ENCODE measurements around the gene AOC2.
"Not testable (repeated sequence)": the region's sequence is repeated elsewhere in the genome, so short reads cannot be mapped to it uniquely, and the experiment has no call there.

AOC2 gene

DNA sequence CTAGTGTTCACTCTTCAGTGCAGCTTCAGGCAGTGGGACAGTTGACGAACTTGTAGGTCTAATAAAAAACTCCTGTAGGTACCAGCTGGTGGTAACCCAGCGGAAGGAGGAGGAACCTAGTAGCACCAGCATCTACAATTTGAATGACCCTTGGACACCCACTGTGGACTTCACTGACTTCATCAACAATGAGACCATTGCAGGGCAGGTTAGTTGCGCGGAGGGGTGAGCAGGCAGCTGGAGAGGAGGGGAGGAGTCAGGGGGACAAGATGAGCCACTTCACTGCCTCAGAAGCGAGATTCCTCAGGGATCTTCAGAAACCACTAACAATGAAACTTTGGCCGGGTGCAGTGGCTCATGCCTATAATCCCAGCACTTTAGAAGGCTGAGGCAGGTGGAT is 28.9 kb downstream of the AOC2 start:
- DNase-seq = no peak
- in situ Hi-C loops (cut with HindIII; ENCODE audit: low pct_ligation_motif_present, low pct_unique_long_range_greater_than_20kb, low sequenced_read_pairs) = no loop called here

DNA sequence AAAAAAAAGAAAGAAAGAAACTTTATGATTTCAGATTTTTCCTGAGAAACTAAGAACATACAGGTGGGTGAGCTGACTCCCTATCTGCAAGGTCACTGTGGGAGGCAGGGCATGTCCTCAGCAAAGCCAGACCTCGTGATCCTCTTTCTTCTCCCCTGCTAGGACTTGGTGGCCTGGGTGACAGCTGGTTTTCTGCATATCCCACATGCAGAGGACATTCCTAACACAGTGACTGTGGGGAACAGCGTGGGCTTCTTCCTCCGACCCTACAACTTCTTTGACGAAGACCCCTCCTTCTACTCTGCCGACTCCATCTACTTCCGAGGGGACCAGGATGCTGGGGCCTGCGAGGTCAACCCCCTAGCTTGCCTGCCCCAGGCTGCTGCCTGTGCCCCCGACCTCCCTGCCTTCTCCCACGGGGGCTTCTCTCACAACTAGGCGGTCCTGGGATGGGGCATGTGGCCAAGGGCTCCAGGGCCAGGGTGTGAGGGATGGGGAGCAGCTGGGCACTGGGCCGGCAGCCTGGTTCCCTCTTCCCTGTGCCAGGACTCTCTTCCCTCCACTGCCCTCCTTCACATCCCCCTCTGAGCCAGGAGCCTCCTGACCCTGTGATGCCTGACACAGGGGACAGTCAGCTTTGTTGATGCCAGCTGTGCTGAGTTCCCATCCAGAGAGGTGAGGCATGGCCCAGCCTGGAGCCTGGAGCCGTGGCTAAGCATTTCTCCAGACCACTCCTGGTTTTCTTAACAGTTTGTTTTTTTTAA is 29.7 kb downstream of the AOC2 start:
- DNase-seq; in situ Hi-C loops (cut with HindIII; ENCODE audit: low pct_ligation_motif_present, low pct_unique_long_range_greater_than_20kb, low sequenced_read_pairs): not testable (repeated sequence)

DNA sequence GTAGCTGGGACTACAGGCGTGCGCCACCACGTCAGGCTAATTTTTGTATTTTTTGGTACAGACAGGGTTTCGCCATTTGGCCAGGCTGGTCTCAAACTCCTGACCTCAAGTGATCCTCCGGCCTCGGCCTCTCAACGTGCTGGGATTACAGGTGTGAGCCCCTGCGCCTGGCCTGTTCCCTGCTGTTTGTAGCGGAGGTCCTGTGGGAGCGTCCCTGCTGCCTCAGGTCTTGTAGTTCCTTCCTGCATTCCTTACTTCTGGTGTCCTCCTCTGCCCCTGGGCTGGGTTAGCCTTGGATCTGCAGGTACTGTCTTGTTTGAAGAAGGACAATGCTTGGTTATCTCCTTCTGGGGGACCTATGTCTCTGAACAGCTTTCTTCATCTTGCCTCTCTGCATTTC is 32.7 kb downstream of the AOC2 start:
- in situ Hi-C loops (cut with HindIII; ENCODE audit: low pct_ligation_motif_present, low pct_unique_long_range_greater_than_20kb, low sequenced_read_pairs) = no loop called here
- no peak for DNase-seq

DNA sequence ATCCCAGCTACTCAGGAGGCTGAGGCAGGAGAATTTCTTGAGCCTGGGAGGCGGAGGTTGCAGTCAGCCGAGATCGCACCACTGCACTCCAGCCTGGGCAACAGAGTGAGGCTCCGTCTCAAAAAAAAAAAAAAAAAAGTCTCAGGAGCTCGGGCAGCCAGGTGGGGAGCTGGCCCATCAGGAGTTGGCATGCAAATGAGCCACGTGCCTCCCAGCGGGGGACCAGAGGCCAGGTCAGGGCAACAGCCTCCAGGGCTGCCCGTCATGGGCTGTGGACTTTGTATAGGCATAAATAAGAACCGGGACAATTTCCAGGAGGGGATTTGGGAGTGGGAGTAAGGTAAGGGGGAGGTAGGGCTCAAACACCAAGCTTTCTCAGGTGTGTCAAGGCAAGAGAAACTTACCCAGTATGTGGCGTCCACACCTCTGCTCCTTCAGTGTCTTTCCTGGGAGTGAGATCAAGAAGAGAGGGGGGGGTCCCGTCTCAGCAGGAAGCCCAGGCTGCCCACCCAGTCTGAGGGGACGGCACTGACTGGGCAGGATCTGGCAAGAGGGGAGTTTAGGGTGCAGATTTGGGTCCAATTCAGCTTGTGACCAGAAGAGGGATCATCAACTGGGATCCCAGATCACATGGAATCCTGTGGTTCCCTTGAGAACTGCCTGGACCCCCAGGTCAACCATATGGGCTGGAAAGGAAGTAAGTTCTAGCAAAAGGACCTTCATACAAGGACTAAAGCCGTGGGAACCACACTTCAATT is 33.9 kb downstream of the AOC2 start:
- in situ Hi-C loops (cut with HindIII; ENCODE audit: low pct_ligation_motif_present, low pct_unique_long_range_greater_than_20kb, low sequenced_read_pairs) = no loop called here
- no peak for DNase-seq

DNA sequence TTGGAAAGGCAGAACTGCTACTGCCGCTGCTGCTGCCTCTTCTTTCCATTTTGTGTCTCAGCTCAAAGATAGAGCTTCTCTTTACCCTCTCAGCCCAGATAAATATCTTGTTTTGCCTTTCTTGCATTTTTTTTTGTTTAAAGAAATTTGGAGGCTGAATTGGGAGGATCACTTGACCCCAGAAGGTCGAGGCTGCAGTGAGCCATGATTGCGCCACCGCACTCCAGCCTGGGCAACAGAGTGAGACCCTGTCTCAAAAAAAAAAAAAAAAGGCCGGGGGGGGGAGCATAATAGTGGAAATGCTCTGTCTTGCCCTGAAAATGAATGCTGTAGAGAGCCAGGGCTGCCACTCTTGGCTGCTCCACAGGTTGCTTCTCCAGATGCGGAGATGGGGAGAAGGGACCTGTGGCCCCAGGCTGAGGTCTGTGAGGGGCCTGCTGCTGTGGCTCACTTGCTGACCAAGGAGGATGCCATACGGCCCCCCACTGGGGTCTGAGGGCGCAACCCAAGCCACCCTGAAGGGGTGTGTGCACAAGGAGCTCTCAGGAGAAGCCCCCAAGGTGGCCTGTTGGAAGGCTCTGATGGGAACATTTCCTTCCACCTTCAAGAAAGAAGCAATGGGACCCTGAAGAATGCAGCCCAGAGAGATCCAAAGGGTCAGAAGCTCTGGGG is 34.7 kb downstream of the AOC2 start:
- in situ Hi-C loops (cut with HindIII; ENCODE audit: low pct_ligation_motif_present, low pct_unique_long_range_greater_than_20kb, low sequenced_read_pairs) = no loop called here
- DNase-seq = no peak

DNA sequence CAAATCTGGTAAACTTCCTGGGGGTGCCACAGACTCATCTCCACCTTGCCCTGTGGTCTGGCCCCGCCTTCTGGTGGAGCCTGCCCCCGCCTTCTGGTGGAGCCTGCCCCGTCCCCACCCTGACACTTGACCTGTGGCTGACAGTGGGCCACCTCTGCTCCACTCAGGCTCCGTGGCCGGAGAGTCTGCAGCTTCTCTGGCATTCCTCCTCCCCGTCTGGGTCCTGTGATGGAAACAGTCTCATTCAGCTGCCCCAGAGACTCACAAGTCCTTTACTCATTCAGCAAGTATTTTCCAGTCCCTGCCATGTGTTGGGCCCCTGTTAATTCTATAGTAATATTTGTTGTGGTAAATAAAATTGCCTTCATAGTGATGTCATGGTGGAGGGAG is 35.2 kb downstream of the AOC2 start:
- DNase-seq = no peak
- in situ Hi-C loops (cut with HindIII; ENCODE audit: low pct_ligation_motif_present, low pct_unique_long_range_greater_than_20kb, low sequenced_read_pairs) = no loop called here

DNA sequence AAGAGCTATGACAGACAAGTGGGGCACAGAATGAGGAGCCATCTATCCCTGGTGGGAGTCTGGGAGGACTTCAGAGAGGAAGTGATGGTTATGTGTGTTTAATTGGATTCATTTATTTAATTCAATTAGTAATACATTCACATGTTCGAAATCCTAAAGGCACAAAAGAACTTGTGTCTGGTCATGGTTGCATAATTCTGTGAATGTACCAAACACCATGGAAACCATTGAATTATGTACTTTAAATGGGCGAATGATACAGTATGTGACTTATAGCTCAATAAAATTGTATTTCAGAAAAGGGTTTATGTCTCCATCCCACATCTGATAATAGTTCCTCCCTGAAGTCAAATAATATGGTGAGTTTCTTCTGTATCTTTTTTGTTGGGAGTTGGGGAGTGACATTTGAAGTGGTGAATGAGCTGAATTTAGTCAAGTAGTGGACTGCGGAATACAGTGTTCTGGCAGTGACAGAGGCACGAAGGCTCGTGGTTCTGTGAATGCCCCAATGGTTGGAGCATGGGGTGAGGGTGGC is 36.5 kb downstream of the AOC2 start:
- DNase-seq = no peak
- in situ Hi-C loops (cut with HindIII; ENCODE audit: low pct_ligation_motif_present, low pct_unique_long_range_greater_than_20kb, low sequenced_read_pairs) = no loop called here

DNA sequence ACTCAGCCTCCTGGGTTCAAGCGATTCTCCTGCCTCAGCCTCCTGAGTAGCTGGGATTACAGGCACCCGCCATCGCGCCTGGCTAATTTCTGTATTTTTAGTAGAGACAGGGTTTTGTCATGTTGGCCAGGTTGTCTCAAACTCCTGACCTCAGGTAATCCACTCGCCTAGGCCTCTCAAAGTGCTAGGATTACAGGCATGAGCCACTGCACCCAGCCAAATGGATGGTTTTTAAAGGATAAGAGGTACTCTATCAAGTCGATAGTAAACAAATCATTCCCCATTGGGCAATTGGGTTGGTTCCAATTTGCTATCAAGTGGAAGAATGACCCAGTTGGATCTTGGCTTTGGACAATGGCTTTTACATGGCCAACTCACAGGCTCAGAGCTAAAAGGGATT is 37.3 kb downstream of the AOC2 start:
- DNase-seq; in situ Hi-C loops (cut with HindIII; ENCODE audit: low pct_ligation_motif_present, low pct_unique_long_range_greater_than_20kb, low sequenced_read_pairs): not testable (repeated sequence)

DNA sequence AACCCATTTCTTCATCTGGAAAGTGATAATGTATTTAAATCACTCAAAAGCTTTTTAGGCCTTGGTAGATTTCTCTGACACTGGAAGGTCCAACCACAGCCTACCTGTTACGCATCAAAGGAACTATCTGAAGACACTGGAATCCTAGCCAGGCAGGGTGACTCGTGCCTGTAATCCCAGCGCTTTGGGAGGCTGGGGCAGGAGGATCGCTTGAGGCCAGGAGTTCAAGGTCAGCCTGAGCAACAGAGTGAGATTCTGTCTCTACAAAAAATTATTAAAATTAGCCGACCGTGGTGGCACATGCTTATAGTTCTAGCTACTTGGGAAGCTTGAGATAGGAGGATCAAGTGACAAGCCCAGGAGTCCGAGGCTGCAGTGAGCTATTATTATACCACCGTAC is 37.8 kb downstream of the AOC2 start:
- DNase-seq = no peak
- in situ Hi-C loops (cut with HindIII; ENCODE audit: low pct_ligation_motif_present, low pct_unique_long_range_greater_than_20kb, low sequenced_read_pairs) = no loop called here

DNA sequence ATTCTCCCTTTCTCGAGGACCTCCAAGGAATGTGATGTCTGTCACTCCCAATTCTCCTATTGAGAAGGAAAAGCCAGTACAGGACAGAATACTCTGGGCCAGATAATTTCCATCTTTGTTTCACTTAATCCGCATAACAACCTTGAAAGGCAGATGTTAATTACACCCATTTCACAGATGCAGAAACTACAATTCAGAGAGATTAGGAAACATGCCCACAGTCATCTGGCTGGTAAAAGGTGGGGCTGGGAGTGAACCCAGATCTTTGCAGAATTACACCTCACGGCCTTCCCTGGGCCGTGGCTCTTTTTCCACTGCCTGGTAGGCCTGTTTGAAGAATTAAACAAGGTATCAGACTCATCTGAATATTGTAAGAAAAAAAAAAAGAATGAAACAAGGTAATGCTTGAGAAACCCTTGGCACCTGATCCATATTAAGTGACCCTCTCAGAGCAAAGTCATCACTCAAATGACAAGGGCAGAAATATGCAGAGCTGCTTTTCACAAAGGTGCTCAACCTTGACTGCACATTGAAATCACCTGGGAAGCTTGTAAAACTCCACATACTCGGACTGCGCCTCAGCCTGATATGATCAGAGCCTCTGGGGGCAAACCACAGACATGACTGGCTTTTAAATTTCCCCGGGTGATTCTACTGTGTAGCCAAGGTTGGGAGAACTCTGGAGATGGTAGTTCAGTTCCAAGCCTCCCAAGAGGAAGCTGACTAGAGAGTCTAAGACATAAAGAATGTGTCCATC is 39.6 kb downstream of the AOC2 start:
- in situ Hi-C loops (cut with HindIII; ENCODE audit: low pct_ligation_motif_present, low pct_unique_long_range_greater_than_20kb, low sequenced_read_pairs) = no loop called here
- DNase-seq = no peak

DNA sequence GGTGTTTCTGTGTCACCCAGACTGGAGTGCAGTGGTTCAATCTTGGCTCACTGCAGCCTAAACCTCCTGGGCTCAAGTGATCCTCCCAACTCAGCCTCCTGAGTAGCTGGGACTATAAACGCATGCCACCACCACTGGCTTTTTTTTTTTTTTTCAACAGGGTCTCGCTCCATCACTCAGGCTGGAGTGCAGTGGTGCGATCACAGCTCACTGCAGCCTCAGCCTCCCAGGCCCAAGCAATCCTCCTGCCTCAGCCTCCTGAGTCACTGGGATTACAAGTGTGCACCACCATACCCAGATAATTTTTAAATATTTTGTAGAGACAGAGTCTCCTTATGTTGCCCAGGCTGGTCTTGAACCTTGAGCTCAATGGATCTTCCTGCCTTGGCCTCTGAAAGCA is 41.4 kb downstream of the AOC2 start:
- DNase-seq; in situ Hi-C loops (cut with HindIII; ENCODE audit: low pct_ligation_motif_present, low pct_unique_long_range_greater_than_20kb, low sequenced_read_pairs): not testable (repeated sequence)

DNA sequence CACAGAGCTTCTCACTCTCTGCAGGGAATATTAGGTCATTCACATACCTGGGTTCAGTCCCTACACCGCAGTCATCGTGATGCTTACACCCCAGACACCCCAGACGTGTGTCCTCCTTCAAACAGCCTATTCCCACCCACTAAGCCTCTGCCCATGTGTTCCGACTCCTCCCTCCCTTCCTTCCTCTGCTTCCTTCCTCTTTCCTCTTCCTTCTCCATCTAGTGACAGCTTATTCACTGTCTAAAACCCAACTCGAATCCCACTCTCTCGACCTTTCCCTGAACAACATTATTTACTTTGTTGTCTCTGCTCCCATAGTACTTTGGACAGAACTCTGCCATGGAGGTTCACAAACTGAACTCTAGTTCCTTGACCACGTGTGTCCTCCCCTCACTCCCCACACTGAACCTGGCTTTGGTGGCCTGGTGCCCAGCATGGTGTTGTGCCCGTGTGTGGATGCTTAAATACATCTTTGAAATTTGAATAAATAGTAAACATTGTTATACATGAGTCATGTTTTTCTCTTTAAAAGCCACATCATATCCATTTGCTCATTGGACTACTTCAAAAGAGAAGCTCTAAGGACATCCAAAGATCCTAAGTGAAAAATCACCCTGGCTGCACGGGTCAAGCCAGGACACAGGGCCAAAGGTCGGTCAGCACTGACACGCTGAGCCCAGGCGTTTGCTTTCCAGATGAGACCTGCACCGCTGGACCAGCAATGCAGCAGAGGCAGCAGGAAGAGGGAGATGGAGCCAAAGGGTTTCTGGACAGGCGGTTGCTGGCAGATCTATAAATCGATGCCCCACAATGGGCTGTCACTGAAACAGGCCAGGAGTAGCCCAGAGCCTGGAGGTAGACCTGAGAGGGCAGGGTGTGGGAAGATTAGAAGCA is 42.1 kb downstream of the AOC2 start:
- in situ Hi-C loops (cut with HindIII; ENCODE audit: low pct_ligation_motif_present, low pct_unique_long_range_greater_than_20kb, low sequenced_read_pairs) = no loop called here
- no peak for DNase-seq

DNA sequence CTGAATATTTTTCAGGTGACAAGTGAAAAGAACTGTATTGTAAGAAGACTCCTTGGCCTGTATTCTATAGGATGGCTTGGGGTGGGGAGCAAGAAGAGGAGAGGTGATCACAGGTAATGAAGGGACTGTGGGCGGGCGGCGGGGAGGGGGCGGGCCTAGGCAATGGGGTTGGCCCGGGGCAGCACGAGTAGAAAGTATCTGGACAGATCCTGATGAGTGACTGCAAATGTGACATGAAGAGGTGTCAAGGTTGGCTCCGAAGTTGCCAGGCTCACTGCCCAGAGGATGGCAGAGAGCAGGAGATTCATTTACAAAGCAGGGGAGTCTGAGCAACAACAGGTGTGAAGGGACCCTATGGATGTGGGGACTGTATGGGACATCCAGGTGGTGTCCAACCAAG is 45.4 kb downstream of the AOC2 start:
- in situ Hi-C loops (cut with HindIII; ENCODE audit: low pct_ligation_motif_present, low pct_unique_long_range_greater_than_20kb, low sequenced_read_pairs) = no loop called here

DNA sequence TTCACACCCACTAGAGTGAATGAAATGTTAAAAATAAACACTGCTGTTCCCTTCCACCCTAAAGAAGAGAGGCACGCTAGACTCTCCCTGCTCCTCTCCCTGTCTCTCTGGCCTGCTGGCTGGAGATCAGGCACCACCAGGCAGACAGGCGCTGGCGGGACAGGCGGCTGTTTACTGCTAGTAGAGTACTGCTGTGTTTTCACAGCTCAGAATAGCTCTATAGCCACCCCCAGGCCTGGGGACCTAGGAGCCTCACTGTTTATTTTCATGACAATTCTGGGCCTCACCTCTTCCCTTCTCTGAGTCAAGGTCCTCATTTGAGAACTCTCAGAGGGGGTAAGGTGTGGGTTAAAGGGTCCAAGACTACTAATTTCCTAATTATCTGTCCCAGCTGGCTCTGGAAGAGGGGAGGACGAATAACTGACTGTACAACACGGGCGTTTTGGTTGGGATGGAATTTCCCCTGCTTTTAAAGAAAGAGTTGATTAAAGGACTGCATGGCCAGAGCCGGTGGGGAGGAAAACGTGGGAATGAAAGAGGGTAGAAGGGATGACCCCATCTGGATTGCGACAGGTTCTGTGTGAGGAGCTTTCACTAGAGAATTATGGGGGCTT is 47.3 kb downstream of the AOC2 start:
- DNase-seq = no peak
- in situ Hi-C loops (cut with HindIII; ENCODE audit: low pct_ligation_motif_present, low pct_unique_long_range_greater_than_20kb, low sequenced_read_pairs) = no loop called here

More for the DNA sequence above, 45.4 kb downstream of the AOC2 start:
- DNase-seq = no peak

DNA sequence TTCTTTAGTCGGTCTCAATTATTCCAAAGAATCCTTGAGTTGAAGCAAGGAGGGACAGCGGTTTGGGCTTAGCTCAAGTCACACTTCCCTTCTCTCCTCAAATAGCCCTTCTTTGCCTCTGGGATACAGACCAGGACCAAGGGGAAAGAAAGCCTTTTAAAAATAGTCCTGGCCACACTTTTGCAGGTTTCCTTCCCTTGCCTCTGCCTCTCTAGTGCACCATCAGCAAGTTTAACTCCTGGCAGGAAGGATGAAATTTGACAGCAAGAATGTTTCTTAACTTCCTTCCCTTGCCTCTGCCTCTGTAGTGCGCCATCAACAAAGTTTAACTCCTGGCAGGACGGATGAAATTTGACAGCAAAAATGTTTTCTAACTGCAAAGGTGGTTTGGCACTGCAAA is 49.0 kb downstream of the AOC2 start:
- no peak for DNase-seq
- in situ Hi-C loops (cut with HindIII; ENCODE audit: low pct_ligation_motif_present, low pct_unique_long_range_greater_than_20kb, low sequenced_read_pairs) = no loop called here

DNA sequence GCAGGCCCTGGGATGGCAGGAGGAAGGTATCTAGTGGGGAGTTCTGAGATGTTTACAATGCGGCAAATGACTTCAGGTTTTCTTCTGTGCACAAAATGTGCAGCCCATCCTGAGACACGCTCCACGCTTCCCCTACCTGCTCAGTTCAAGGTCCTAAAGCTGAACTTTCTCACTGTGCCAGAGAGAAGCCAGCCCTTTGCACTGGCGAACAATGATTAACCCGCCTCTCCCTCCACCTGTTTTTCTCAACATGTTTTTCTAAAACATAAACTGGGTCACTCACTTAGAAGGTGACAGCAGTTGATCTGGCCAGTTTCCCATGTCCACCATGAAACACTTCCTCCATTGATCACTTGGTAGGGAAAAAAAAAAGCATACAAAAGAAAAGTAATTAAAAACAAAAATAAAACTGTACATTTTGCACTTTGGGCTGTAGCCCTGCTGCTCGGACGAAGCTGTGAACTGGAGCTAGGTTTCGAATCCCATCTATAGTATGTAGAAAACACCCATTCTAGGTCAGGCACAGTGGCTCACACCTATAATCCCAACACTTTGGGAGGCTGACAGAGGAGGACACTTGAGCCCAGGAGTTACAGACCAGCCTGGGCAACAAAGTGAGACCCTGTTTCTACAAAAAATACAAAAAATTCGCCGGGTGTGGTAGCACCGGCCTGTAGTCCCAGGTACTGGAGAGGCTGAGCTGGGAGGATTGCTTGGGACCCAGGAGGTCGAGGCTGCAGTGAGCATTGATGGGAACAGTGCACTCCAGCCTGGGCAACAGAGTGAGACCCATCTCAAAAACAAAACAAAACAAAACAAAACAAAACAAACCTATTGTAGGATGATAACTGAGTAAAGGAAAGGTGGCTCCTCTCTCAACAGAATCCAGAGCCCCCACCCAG is 50.2 kb downstream of the AOC2 start:
- in situ Hi-C loops (cut with HindIII; ENCODE audit: low pct_ligation_motif_present, low pct_unique_long_range_greater_than_20kb, low sequenced_read_pairs) = no loop called here
- DNase-seq = peak; percentile 17

DNA sequence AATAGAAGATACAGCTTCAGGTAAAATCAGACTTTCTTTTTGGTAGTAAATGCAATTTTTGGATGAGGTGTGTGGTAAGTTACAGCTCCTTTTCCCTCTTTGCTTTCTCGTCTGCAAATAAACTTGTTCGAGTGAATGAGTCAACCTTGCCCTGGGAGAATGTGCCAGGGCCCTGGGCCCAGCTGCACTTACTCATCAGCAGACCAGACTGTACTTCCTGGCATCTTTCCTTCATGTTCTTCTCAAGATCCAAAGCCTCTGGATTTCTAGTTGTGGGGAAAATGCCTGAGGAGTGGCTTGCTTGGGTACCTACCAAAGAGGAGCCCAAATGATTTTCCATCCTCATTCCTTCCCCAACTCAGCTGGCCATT is 50.8 kb downstream of the AOC2 start:
- in situ Hi-C loops (cut with HindIII; ENCODE audit: low pct_ligation_motif_present, low pct_unique_long_range_greater_than_20kb, low sequenced_read_pairs) = no loop called here
- peak; percentile 76 for DNase-seq

Measured in ACHN (cell line).